ENCODE results near the gene SPATA13.
"Not testable (repeated sequence)": the region's sequence is repeated elsewhere in the genome, so short reads cannot be mapped to it uniquely, and the experiment has no call there.

Gene SPATA13

GRCh38 chr13:24308068-24308445 lies 147.5 kb downstream of the SPATA13 start:
- DNase-seq (ENCODE audit: low read depth in 2 of 2, low spot score in 1 of 2): no peak

- DNase-seq (ENCODE audit: low read depth in 2 of 2, low spot score in 1 of 2): no peak
Measured at GRCh38 chr13:24308488-24309020, 148.0 kb downstream of the SPATA13 start.

- not testable (repeated sequence) for DNase-seq (ENCODE audit: low read depth in 2 of 2, low spot score in 1 of 2)
Measured at GRCh38 chr13:24309300-24309699, 148.8 kb downstream of the SPATA13 start, which contains the start of gene C1QTNF9. Gene C1QTNF9, plus strand, starts transcription at chr13:24309580. Its CDS starts 6,424 bp downstream, at chr13:24316004.

DNA sequence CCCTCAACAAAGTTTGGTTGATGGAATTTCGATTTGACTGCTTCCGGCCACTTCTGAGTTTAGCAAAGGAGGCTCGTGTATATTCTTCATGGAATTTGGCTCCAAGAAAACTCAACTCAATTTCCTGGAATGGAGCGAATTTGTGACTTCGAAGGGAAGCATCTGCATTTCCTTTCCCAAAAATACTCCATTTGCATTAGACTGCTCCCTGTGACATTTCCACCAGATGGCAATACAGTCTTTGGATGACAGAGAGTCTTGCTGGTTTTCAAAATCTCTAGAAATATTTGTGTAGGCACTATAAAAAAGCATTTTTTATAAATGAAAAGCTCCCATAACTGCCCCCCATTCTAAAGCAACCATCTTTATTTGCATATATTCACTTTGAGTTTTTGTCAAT lies 152.9 kb downstream of the SPATA13 start:
- no peak for DNase-seq (ENCODE audit: low read depth in 2 of 2, low spot score in 1 of 2)

DNA sequence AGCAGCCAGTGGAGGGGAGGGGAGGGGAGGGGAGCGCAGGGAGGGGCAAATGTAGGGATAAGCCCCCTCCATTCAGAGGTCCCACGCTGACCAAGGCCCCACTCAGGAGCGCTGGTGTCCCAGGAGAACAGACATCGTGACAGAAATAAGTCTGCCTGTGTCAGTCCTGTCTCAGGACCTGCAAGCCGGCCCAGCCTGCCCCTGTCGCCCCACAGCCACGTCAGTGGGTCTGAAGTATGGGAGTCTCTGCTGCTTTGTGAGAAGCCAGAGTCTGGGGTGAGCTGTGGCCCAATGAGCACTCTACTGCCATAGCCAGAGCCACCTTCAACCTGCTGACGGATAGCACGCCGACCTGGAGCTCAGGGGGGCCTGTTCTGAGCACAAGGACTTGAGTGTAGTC lies 157.3 kb downstream of the SPATA13 start:
- not testable (repeated sequence) for DNase-seq (ENCODE audit: low read depth in 2 of 2, low spot score in 1 of 2)

DNA sequence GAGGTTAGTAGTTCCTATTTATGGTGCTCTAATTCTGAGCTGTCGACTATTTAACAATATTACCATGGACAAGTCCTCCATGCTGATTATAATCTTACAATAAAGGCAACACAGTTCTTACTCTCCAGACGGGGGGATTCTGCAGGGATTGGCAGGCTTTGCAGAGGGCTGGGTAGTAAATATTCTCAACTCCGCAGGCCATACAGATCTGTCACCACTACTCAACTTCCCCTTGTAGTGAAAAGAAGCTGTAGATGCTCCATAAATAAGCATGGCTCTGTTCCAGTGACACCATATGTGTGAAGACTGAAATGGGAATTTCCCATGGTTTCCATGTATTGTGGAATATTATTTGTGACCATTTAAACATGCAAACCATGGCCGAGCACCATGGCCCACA lies 158.4 kb downstream of the SPATA13 start:
- DNase-seq (ENCODE audit: low read depth in 2 of 2, low spot score in 1 of 2): not testable (repeated sequence)

DNA sequence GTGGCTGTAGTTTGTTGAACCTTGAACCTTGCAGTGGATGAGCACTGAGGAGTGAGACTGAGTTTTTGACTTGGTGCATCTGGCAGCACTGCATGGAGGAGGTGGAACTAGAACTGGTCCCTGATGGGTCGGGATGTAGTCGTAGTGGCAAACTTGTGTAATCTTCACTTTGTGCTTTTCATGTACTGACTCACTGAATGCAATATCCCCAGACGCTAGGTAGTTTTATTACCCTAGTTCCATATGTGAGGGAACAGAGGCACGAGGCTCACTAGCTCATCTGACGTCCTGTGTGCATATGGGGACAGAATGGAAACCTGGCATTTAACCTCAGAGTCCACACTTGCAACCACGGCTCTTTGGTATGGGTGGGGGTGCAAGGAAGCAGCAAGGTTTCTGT lies 159.1 kb downstream of the SPATA13 start:
- DNase-seq (ENCODE audit: low read depth in 2 of 2, low spot score in 1 of 2): not testable (repeated sequence)

DNA sequence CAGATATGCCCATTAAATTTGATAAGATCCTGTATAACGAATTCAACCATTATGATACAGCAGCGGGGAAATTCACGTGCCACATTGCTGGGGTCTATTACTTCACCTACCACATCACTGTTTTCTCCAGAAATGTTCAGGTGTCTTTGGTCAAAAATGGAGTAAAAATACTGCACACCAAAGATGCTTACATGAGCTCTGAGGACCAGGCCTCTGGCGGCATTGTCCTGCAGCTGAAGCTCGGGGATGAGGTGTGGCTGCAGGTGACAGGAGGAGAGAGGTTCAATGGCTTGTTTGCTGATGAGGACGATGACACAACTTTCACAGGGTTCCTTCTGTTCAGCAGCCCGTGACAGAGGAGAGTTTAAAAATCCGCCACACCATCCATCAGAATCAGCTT lies 160.9 kb downstream of the SPATA13 start:
- not testable (repeated sequence) for DNase-seq (ENCODE audit: low read depth in 2 of 2, low spot score in 1 of 2)

- DNase-seq (ENCODE audit: low read depth in 2 of 2, low spot score in 1 of 2): not testable (repeated sequence)
Measured at GRCh38 chr13:24322470-24322869, 161.9 kb downstream of the SPATA13 start.

DNA sequence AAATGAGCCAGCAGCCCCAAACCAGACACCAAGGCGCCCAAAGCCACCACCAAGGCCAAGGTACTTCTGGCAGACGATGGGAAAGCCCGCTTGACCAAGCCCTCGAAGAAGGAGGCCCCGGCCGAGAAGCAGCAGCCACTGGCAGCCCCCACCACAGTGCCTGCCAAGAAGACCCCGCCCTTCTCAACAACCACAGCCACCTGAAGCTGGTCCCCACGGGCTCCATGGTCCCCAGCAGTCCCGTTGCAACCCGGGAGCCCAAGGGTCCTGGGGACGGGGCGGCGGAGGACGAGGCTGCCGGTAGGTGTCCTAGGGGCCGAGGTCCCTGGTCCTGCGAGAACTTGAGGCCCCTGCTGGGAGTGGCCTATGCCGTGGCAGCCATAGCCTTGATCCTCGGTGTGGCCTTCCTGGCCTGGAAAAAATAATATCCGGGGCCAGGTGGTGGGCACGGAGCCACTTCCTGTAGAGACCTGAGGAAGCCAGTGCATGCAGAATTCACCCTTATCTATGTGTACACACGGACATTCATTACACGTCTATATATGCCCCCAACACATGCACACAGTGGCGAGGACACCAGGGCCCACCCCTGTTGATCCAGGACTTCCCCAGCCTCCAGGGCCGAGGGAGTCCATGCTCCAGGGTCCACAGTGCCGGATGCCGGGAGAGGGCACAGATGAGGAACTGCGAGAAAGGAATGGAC lies 162.7 kb downstream of the SPATA13 start:
- no peak for DNase-seq (ENCODE audit: low read depth in 2 of 2, low spot score in 1 of 2)

DNA sequence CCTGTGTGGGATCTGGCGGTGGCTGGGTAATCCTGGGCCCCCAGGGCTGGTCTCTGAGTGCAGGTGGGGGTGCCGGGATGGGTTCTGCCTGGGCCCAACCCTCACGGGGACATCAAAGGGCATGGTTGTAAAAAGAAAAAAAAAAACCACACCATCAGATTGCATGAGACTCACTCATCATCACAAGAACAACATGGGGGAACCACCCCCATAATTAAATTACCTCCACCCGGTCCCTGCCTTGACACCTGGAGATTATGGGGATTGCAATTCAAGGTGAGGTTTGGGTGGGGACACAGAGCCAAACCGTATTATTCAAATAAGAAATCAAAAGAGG lies 163.2 kb downstream of the SPATA13 start:
- no peak for DNase-seq (ENCODE audit: low read depth in 2 of 2, low spot score in 1 of 2)

DNA sequence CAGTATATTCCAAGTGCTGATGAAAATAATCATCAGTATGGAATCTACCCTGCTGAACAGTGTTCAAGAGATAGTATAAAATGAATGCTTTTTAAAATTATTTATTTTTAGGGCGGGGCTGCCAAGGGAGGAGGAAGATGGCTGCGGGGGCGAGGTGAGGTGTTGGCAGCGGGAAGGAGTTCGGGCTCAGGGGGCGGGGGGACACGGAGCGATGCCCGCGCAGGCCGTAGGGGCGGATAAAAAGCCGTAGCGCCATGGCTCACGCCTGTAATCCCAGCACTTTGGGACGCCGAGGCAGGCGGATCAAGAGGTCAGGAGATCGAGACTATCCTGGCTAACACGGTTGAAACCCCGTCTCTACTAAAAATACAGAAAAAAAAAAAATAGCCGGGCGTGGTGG lies 167.1 kb downstream of the SPATA13 start:
- not testable (repeated sequence) for DNase-seq (ENCODE audit: low read depth in 2 of 2, low spot score in 1 of 2)

GRCh38 chr13:24328145-24328544 lies 167.6 kb downstream of the SPATA13 start:
- DNase-seq (ENCODE audit: low read depth in 2 of 2, low spot score in 1 of 2): no peak

GRCh38 chr13:24338721-24339120 lies 178.2 kb downstream of the SPATA13 start:
- no peak for DNase-seq (ENCODE audit: low read depth in 2 of 2, low spot score in 1 of 2)

- no peak for DNase-seq (ENCODE audit: low read depth in 2 of 2, low spot score in 1 of 2)
Measured at GRCh38 chr13:24339937-24340607, 179.6 kb downstream of the SPATA13 start.

GRCh38 chr13:24340608-24340955 lies 180.1 kb downstream of the SPATA13 start:
- no peak for DNase-seq (ENCODE audit: low read depth in 2 of 2, low spot score in 1 of 2)

DNA sequence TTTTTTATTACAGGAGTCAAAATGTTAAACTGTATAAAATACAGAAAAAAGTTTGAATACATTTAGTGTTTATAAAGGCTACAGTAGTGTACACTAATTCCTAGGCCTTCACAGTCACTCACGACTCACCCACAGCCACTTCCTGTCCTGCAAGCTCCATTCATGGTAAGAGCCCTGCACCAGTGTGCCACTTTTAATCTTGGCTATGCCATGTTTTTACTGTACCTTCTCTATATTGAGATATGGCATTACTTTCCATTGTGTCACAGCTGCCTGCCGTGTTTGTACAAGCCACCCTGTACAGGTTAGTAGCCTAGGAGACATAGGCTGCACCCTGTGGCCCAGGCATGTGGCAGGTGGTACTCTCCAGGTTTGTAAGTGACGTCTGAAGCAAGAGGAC lies 180.9 kb downstream of the SPATA13 start:
- DNase-seq (ENCODE audit: low read depth in 2 of 2, low spot score in 1 of 2): no peak

DNA sequence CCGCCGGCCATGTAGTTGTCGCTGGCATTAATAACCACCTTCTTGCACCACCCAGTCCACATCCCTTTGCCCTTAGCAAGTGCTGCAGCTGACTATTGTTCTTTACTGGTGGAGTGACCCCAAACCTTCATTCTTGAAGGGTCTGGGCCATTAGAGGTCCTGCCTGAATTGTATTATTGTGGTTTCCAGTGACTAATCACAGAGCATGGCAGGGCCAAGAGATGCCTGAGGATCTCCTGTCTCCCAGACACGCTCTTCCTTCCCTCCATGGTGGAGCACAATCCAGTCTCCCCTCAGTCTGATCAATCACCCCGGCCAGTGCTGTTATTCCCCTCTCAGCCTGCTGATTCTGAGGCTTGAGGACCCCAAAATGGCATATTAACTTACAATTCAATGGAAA lies 187.9 kb downstream of the SPATA13 start:
- DNase-seq (ENCODE audit: low read depth in 2 of 2, low spot score in 1 of 2): no peak

- DNase-seq (ENCODE audit: low read depth in 2 of 2, low spot score in 1 of 2): no peak
Measured at GRCh38 chr13:24348797-24349515, 188.4 kb downstream of the SPATA13 start.

- DNase-seq (ENCODE audit: low read depth in 2 of 2, low spot score in 1 of 2): not testable (repeated sequence)
Measured at GRCh38 chr13:24349778-24350664, 189.5 kb downstream of the SPATA13 start.

GRCh38 chr13:24351423-24351822 lies 190.9 kb downstream of the SPATA13 start:
- no peak for DNase-seq (ENCODE audit: low read depth in 2 of 2, low spot score in 1 of 2)
